ENCODE results near the gene BAMBI. TPM values are rescaled to one million over a fixed set of nuclear protein-coding genes. Genes with fewer than 3 reads are reported as not detected.

BAMBI gene, protein sequence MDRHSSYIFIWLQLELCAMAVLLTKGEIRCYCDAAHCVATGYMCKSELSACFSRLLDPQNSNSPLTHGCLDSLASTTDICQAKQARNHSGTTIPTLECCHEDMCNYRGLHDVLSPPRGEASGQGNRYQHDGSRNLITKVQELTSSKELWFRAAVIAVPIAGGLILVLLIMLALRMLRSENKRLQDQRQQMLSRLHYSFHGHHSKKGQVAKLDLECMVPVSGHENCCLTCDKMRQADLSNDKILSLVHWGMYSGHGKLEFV
- total RNA-seq (2022; extraction: Qiagen RNA extraction; ENCODE audit: low read depth) = 15.5 to 20.3 TPM (median 18.5 TPM) in 5 replicates

DNA sequence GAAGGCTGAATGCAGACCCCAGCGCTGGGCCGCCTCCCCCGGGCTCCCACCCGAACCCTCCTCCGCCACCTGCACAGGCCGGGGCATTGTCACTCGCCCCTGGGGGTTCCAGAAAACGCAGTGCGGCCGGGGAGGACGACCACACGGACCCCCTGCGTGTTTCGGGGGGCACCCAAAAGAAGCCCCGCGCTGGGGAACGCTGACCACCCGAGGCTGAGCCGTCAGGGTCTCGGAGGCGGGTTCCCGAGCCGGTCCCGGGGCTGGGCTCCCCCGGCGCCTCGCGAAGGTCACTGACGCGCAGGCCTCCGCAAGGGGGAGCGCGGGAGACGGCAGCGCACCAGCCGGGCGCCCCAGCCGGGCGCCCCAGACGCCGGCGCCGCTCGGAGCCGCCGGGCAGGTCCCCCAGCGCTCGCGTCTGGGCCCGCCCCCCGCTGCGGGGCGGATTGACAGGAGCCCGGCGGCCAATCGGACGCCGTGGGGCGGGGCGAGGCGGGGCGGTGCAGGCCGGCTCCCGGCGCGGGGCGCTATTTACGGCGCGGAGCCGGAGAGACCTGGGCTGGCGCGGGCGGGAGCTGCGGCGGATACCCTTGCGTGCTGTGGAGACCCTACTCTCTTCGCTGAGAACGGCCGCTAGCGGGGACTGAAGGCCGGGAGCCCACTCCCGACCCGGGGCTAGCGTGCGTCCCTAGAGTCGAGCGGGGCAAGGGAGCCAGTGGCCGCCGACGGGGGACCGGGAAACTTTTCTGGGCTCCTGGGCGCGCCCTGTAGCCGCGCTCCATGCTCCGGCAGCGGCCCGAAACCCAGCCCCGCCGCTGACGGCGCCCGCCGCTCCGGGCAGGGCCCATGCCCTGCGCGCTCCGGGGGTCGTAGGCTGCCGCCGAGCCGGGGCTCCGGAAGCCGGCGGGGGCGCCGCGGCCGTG, at the start of gene BAMBI:
Gene BAMBI, plus strand, starts transcription at position 554 of the 920 bp plus-strand sequence. CDS start 377 bp downstream, outside the sequence.

Other genes with a start within 250 kb of the BAMBI start
- 51.6 to 79.6 TPM (median 74.0 TPM) in 5 replicates for gene WAC, start 144.4 kb upstream of the BAMBI start, total RNA-seq (2022; extraction: Qiagen RNA extraction; ENCODE audit: low read depth)